GM18507 (cell line): ENCODE results near the gene PHLDB2.

Experiments
- DNase-seq: peaks from one replicate; pipeline ENCODE4 v3.0.0; 2011; ENCODE audit warnings: low read depth; ENCODE audit not compliant: insufficient read length; ENCODE audit errors: extremely low spot score
- FAIRE-seq: peaks from 2 replicates; lab custom pipeline; 2011; peaks lifted over from hg19 to GRCh38; lab: Jason Lieb, UNC

Gene PHLDB2

GRCh38 chr3:111848283-111848682 is 10.8 kb upstream of the PHLDB2 start:
- FAIRE-seq: no peak
- DNase-seq: no peak

- FAIRE-seq: no peak
These were observed 10.3 kb upstream of the PHLDB2 start for GRCh38 chr3:111848778-111849177.

GRCh38 chr3:111850537-111850936 is 8.5 kb upstream of the PHLDB2 start:
- FAIRE-seq (no peak), DNase-seq (no peak)

More at GRCh38 chr3:111848778-111849177, 10.3 kb upstream of the PHLDB2 start:
- no peak for DNase-seq

- FAIRE-seq (no peak), DNase-seq (no peak)
These were observed 7.5 kb upstream of the PHLDB2 start for GRCh38 chr3:111851511-111851954.

GRCh38 chr3:111852540-111852939 is 6.5 kb upstream of the PHLDB2 start:
- FAIRE-seq: no peak
- no peak for DNase-seq

- no peak for FAIRE-seq
- no peak for DNase-seq
These were observed 6.0 kb upstream of the PHLDB2 start for GRCh38 chr3:111853068-111853467.

GRCh38 chr3:111854990-111855389 is 4.1 kb upstream of the PHLDB2 start:
- DNase-seq (no peak), FAIRE-seq (no peak)

GRCh38 chr3:111856501-111856900 is 2.6 kb upstream of the PHLDB2 start:
- DNase-seq (no peak), FAIRE-seq (no peak)

GRCh38 chr3:111857474-111857873 is 1.6 kb upstream of the PHLDB2 start:
- FAIRE-seq (no peak), DNase-seq (no peak)

- FAIRE-seq (no peak), DNase-seq (no peak)
These were observed 423 bp upstream of the PHLDB2 start for GRCh38 chr3:111858642-111859041.

- DNase-seq (peak; percentile 62), FAIRE-seq (peak; percentile 85)
These were observed 1.2 kb downstream of the PHLDB2 start for GRCh38 chr3:111859974-111860859.

- DNase-seq (no peak), FAIRE-seq (no peak)
These were observed 2.3 kb downstream of the PHLDB2 start for GRCh38 chr3:111861391-111861790.

- DNase-seq (no peak), FAIRE-seq (no peak)
These were observed 3.4 kb downstream of the PHLDB2 start for GRCh38 chr3:111862415-111862814.

- FAIRE-seq: no peak
- DNase-seq: no peak
These were observed 3.9 kb downstream of the PHLDB2 start for GRCh38 chr3:111862974-111863373.

- DNase-seq (no peak), FAIRE-seq (no peak)
These were observed 5.1 kb downstream of the PHLDB2 start for GRCh38 chr3:111863942-111864694.

GRCh38 chr3:111864821-111865656 is 6.0 kb downstream of the PHLDB2 start:
- FAIRE-seq (no peak), DNase-seq (no peak)

- DNase-seq (no peak), FAIRE-seq (no peak)
These were observed 8.9 kb downstream of the PHLDB2 start for GRCh38 chr3:111867889-111868426.

GRCh38 chr3:111870620-111871019 is 11.6 kb downstream of the PHLDB2 start:
- no peak for FAIRE-seq
- DNase-seq: no peak

- FAIRE-seq (no peak), DNase-seq (no peak)
These were observed 13.0 kb downstream of the PHLDB2 start for GRCh38 chr3:111871809-111872623.
